ENCODE results near the gene DUOX1. TPM values are rescaled to one million over a fixed set of nuclear protein-coding genes. Genes with fewer than 3 reads are reported as not detected.
"Not testable (repeated sequence)": the region's sequence is repeated elsewhere in the genome, so short reads cannot be mapped to it uniquely, and the experiment has no call there.

DUOX1 gene
- total RNA-seq, result 327 TPM
- long read RNA-seq, full-length matches to known transcripts, result 10 of 460 reads
- long read RNA-seq, partial matches to known transcripts, result 345 of 460 reads
- long read RNA-seq, other reads (novel, unspliced or antisense), result 105 of 460 reads

GRCh38 chr15:45129651-45130129 is at the start of gene DUOX1, which contains the start of gene DUOXA1:
TSS of gene DUOX1 (plus strand) at chr15:45129994. CDS start at chr15:45131967, 1,973 bp downstream.
TSS of gene DUOXA1 (minus strand) at chr15:45129879. CDS start at chr15:45123014, 6,865 bp downstream.
- no peak for TF ChIP-seq CTCF (IDR thresholded peaks at IDR 0.05)
- ATAC-seq (peak; percentile 91), DNase-seq (peak; percentile 94)
- Histone ChIP-seq H3K27me3 (peaks cover 50% of the 10 kb centered on the region), H3K36me3 (no peaks in the 10 kb centered on the region), H3K4me3 (peak within 1 kb of the TSS; percentile 56), H3K4me1 (peaks cover 2% of the 10 kb centered on the region), H3K27ac (peak within 1 kb of the TSS; percentile 80), H3K9me3 (no peaks in the 10 kb centered on the region)
- intact Hi-C loops (cut with DNase I), result no loop called here

GRCh38 chr15:45080593-45080992 is 49.2 kb upstream of the DUOX1 start:
- ATAC-seq, result peak; percentile 73
- H3K27ac ChIP-seq, result not testable (repeated sequence)

GRCh38 chr15:45082412-45082811 is 47.4 kb upstream of the DUOX1 start:
- H3K27ac ChIP-seq, ATAC-seq: not testable (repeated sequence)

More at GRCh38 chr15:45080593-45080992, 49.2 kb upstream of the DUOX1 start:
- H3K4me1 ChIP-seq; H3K27me3 ChIP-seq; H3K36me3 ChIP-seq; H3K9me3 ChIP-seq; DNase-seq; intact Hi-C loops (cut with DNase I); H3K4me3 ChIP-seq: not testable (repeated sequence)

GRCh38 chr15:45083223-45083622 is 46.6 kb upstream of the DUOX1 start:
- no peak overlapping the region for H3K27ac ChIP-seq
- intact Hi-C loops (cut with DNase I), result no loop called here
- no peaks in the 10 kb centered on the region for H3K36me3 ChIP-seq
- TF ChIP-seq CTCF (IDR thresholded peaks at IDR 0.05), result no peak
- H3K4me1 ChIP-seq, result no peaks in the 10 kb centered on the region
- peaks cover 16% of the 10 kb centered on the region for H3K27me3 ChIP-seq
- no peak for DNase-seq
- H3K4me3 ChIP-seq, result no peak overlapping the region
- no peak for ATAC-seq
- no peaks in the 10 kb centered on the region for H3K9me3 ChIP-seq

More at GRCh38 chr15:45082412-45082811, 47.4 kb upstream of the DUOX1 start:
- H3K4me1 ChIP-seq; H3K36me3 ChIP-seq; H3K9me3 ChIP-seq; intact Hi-C loops (cut with DNase I); DNase-seq; H3K4me3 ChIP-seq: not testable (repeated sequence)
- H3K27me3 ChIP-seq, result peaks cover 13% of the 10 kb centered on the region

- Histone ChIP-seq H3K4me3 (no peak overlapping the region), H3K36me3 (no peaks in the 10 kb centered on the region), H3K9me3 (no peaks in the 10 kb centered on the region), H3K27me3 (peaks cover 16% of the 10 kb centered on the region), H3K27ac (no peak overlapping the region), H3K4me1 (no peaks in the 10 kb centered on the region)
- ATAC-seq, result no peak
- no peak for TF ChIP-seq CTCF (IDR thresholded peaks at IDR 0.05)
- DNase-seq, result no peak
- intact Hi-C loops (cut with DNase I), result no loop called here
Measured at GRCh38 chr15:45084163-45084562, 45.6 kb upstream of the DUOX1 start.

GRCh38 chr15:45087513-45087912 is 42.3 kb upstream of the DUOX1 start:
- Histone ChIP-seq H3K9me3 (no peaks in the 10 kb centered on the region), H3K27me3 (peaks cover 16% of the 10 kb centered on the region), H3K36me3 (no peaks in the 10 kb centered on the region), H3K27ac (no peak overlapping the region), H3K4me3 (no peak overlapping the region), H3K4me1 (no peaks in the 10 kb centered on the region)
- no peak for DNase-seq
- ATAC-seq, result no peak
- no peak for TF ChIP-seq CTCF (IDR thresholded peaks at IDR 0.05)
- intact Hi-C loops (cut with DNase I), result no loop called here
